Measurements from ENCODE around the gene PPFIBP2.

DNA sequence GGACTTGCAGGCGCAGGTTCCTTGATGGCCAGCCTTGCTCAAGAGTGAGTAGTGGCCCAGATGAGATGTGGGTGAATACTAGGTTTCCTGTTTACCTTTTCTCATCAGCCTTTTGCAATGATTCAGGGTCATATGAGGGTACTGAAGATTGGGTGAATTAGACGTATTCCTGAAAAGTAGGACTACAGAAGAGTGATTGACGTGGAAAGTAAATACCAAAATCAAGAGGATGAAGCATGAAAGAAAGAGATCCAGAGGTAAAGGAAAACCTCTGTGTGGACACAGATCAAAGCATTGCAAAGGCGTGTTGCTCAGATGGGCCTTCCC is 99.6 kb downstream of the PPFIBP2 start:
- TF ChIP-seq EZH2 (IDR thresholded peaks at IDR 0.05; ENCODE audit: borderline replicate concordance, low read depth, low read length, poor library complexity, severe bottlenecking), result no peak
- TF ChIP-seq, protein P1, sequence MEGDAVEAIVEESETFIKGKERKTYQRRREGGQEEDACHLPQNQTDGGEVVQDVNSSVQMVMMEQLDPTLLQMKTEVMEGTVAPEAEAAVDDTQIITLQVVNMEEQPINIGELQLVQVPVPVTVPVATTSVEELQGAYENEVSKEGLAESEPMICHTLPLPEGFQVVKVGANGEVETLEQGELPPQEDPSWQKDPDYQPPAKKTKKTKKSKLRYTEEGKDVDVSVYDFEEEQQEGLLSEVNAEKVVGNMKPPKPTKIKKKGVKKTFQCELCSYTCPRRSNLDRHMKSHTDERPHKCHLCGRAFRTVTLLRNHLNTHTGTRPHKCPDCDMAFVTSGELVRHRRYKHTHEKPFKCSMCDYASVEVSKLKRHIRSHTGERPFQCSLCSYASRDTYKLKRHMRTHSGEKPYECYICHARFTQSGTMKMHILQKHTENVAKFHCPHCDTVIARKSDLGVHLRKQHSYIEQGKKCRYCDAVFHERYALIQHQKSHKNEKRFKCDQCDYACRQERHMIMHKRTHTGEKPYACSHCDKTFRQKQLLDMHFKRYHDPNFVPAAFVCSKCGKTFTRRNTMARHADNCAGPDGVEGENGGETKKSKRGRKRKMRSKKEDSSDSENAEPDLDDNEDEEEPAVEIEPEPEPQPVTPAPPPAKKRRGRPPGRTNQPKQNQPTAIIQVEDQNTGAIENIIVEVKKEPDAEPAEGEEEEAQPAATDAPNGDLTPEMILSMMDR (conservative IDR thresholded peaks at IDR 0.05; ENCODE audit: low read depth, low read length), result no peak
